Endothelial cell of umbilical vein (primary cell): ENCODE measurements around the gene DACT3. TPM values are rescaled to one million over a fixed set of nuclear protein-coding genes. Genes with fewer than 3 reads are reported as not detected.
A peak's percentile ranks its signal among the peaks of the same experiment; 100 is the strongest.

Experiments used
- Bru-seq: library from RNA; stranded (reverse); fragments of 400-500 nt; gene quantifications from one replicate; lab custom pipeline; 2021; lab: Mats Ljungman, UMichigan
- BruChase-seq, 2 experiments: library from RNA; stranded (reverse); fragments of 400-500 nt; gene quantifications; one replicate each; lab custom pipeline; 2021; lab: Mats Ljungman, UMichigan
- BruUV-seq: library from RNA; stranded (reverse); fragments of 400-500 nt; replicated peaks from 2 replicates; lab custom pipeline; 2021; lab: Mats Ljungman, UMichigan
- CTCF ChIA-PET: fragments of 300-600, 350-600 bp; sonication (Branson Sonifier 250); formaldehyde crosslinking; loops from one replicate; lab custom pipeline; 2021; ENCODE audit warnings: antibody characterized with exemption, inconsistent platforms; lab: Charles Lee
- POLR2A ChIA-PET: fragments of 300-600, 350-600 bp; sonication (Branson Sonifier 250); formaldehyde crosslinking; loops from one replicate; lab custom pipeline; 2021; ENCODE audit warnings: antibody characterized with exemption, inconsistent platforms; lab: Charles Lee
- DNase-seq: peaks from one replicate; pipeline ENCODE4 v3.0.0-alpha.2; 2011; ENCODE audit warnings: low read depth, low spot score
- FAIRE-seq: peaks from 2 replicates; lab custom pipeline; 2011; peaks lifted over from hg19 to GRCh38; lab: Jason Lieb, UNC
- H2AFZ ChIP-seq: 2 replicates; pipeline ENCODE4 v1.6.0; 2012; ENCODE audit warnings: low read depth, low read length, control low read depth, inconsistent platforms
- H3K27ac ChIP-seq: 2 replicates; pipeline ENCODE4 v1.5.1; 2011; ENCODE audit warnings: low read depth, mild to moderate bottlenecking, control low read depth, low read length, moderate library complexity; ENCODE audit not compliant: insufficient read depth
- H3K27me3 ChIP-seq, 2 experiments: 2 replicates each; pipeline versions ENCODE4 v1.6.0 to v1.6.1; 2011; ENCODE audit warnings: low read length in 2 of 2, mixed read lengths in 1 of 2; ENCODE audit not compliant: control insufficient read depth in 2 of 2, insufficient read depth in 2 of 2
- H3K36me3 ChIP-seq, 2 experiments: 2 replicates in 1 of 2; 3 replicates in 1 of 2; pipeline ENCODE4 v1.5.1; 2011; ENCODE audit warnings: low read length in 2 of 2, mild to moderate bottlenecking in 1 of 2, moderate library complexity in 1 of 2; ENCODE audit not compliant: control insufficient read depth in 2 of 2, insufficient read depth in 2 of 2; ENCODE audit errors: extremely low read depth in 1 of 2
- H3K4me1 ChIP-seq: 3 replicates; pipeline ENCODE4 v1.5.1; 2011; ENCODE audit warnings: mild to moderate bottlenecking, low read length; ENCODE audit not compliant: control insufficient read depth, insufficient read depth; ENCODE audit errors: extremely low read depth
- H3K4me2 ChIP-seq: 2 replicates; pipeline ENCODE4 v1.6.1; 2011; ENCODE audit warnings: low read length, control low read depth, mixed read lengths; ENCODE audit not compliant: insufficient read depth
- H3K4me3 ChIP-seq, 3 experiments: fragments of 200-600 bp in 1 of 3; sonication (generic), shearing (Covaris generic) in 1 of 3; replicated peaks in 1 of 3; 2 replicates each; pipeline ENCODE4 v1.5.1; 2011 to 2016; ENCODE audit warnings: control low read depth in 3 of 3, low read length in 3 of 3, mild to moderate bottlenecking in 2 of 3, inconsistent platforms in 1 of 3, low read depth in 1 of 3, moderate library complexity in 1 of 3; ENCODE audit not compliant: insufficient read depth in 1 of 3
- H3K79me2 ChIP-seq: 2 replicates; pipeline ENCODE4 v1.6.0; 2012; ENCODE audit warnings: low read length, inconsistent platforms; ENCODE audit not compliant: control insufficient read depth, insufficient read depth
- H3K9ac ChIP-seq: replicated peaks from 2 replicates; pipeline ENCODE3; 2011; ENCODE audit warnings: low read length, control low read depth; ENCODE audit not compliant: insufficient read depth; ENCODE audit errors: extremely low read depth
- H3K9me1 ChIP-seq: replicated peaks from 3 replicates; pipeline ENCODE4 v1.6.0; 2011; ENCODE audit warnings: mild to moderate bottlenecking, low read length; ENCODE audit not compliant: control insufficient read depth, insufficient read depth; ENCODE audit errors: extremely low read depth
- H3K9me3 ChIP-seq: replicated peaks from 2 replicates; pipeline ENCODE4 v1.5.1; 2012; ENCODE audit warnings: low read length, inconsistent platforms; ENCODE audit not compliant: control insufficient read depth, insufficient read depth
- H4K20me1 ChIP-seq: replicated peaks from 2 replicates; pipeline ENCODE3; 2011; ENCODE audit warnings: mild to moderate bottlenecking, low read length; ENCODE audit not compliant: control insufficient read depth, insufficient read depth; ENCODE audit errors: extremely low read depth
- JUN ChIP-seq: IDR thresholded peaks from 2 replicates; pipeline ENCODE4 v1.6.1; 2011; ENCODE audit warnings: borderline replicate concordance, low read depth; ENCODE audit not compliant: insufficient read length, insufficient read depth
- dilution Hi-C: fragments of 300-500 bp; cut with MboI; formaldehyde crosslinking; loops from one replicate; pipeline ENCODE4 v1.15.0; 2019; ENCODE audit warnings: low sequenced_read_pairs; ENCODE audit not compliant: extremely low pct_ligation_motif_present
- intact Hi-C: fragments of 100-400 bp; cut with micrococcal nuclease; formaldehyde crosslinking; loops from one replicate; pipeline ENCODE4 v1.10.0; 2022
- long read RNA-seq: library from polyadenylated mRNA; stranded (forward); transcript quantifications from one replicate; pipeline ENCODE4 v2.0.0, GENCODE V29; 2021
- polyA minus RNA-seq, 3 experiments: library from RNA; depleted of rRNA, polyadenylated mRNA; stranded (reverse); fragments of >200 nt; gene quantifications; 1 replicate in 1 of 3; 2 replicates in 2 of 3; pipeline ENCODE4 v1.2.3, GENCODE V29; 2011
- polyA plus RNA-seq, 4 experiments: library from polyadenylated mRNA; depleted of rRNA in 3 of 4; stranded (reverse) in 3 of 4; unstranded in 1 of 4; fragments of >200 nt; gene quantifications; 2 replicates each; pipeline versions ENCODE4 v1.2.1 to v1.2.3, GENCODE V29; 2011 to 2012; ENCODE audit warnings: missing spikeins in 1 of 4
- total RNA-seq: library from RNA; stranded (reverse); gene quantifications from 2 replicates; pipeline ENCODE4 v1.2.3, GENCODE V29; 2021
- TF ChIP-seq, protein P1 (sequence below): IDR thresholded peaks from 2 replicates; pipeline ENCODE4 v1.6.1; 2011; ENCODE audit not compliant: insufficient read depth, insufficient read length

DACT3 gene, protein sequence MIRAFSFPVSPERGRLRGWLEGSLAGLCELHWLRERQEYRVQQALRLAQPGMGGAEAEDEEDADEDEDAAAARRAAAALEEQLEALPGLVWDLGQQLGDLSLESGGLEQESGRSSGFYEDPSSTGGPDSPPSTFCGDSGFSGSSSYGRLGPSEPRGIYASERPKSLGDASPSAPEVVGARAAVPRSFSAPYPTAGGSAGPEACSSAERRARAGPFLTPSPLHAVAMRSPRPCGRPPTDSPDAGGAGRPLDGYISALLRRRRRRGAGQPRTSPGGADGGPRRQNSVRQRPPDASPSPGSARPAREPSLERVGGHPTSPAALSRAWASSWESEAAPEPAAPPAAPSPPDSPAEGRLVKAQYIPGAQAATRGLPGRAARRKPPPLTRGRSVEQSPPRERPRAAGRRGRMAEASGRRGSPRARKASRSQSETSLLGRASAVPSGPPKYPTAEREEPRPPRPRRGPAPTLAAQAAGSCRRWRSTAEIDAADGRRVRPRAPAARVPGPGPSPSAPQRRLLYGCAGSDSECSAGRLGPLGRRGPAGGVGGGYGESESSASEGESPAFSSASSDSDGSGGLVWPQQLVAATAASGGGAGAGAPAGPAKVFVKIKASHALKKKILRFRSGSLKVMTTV
- total RNA-seq = 0.22 and 0.65 TPM in 2 replicates
- 0.76 and 0.83 TPM in 2 replicates for polyA plus RNA-seq
- 0.39 TPM in 2 replicates for polyA plus RNA-seq (2011; cell fraction: cytosol; rRNA removed)
- polyA plus RNA-seq (2011; cell fraction: nucleus; rRNA removed) = 0.39 and 0.55 TPM in 2 replicates
- polyA plus RNA-seq (2012) = 0.37 and 0.90 TPM in 2 replicates
- 0.41 and 0.49 TPM in 2 replicates for polyA minus RNA-seq
- not detected for polyA minus RNA-seq (2011; cell fraction: cytosol; rRNA and poly(A)+ RNA removed)
- polyA minus RNA-seq (2011; cell fraction: nucleus; rRNA and poly(A)+ RNA removed) = 0.19 and 0.29 TPM in 2 replicates
- Bru-seq, nascent RNA = percentile 20 among the genes with signal in this experiment
- BruChase-seq, experiment 1, labeled RNA remaining after a 6-hour chase = percentile 35 among the genes with signal in this experiment
- percentile 30 among the genes with signal in this experiment for BruChase-seq, experiment 2, labeled RNA remaining after a 2-hour chase
- long read RNA-seq, partial matches to known transcripts = 0 of 1 reads
- long read RNA-seq, other reads (novel, unspliced or antisense) = 0 of 1 reads

DNA sequence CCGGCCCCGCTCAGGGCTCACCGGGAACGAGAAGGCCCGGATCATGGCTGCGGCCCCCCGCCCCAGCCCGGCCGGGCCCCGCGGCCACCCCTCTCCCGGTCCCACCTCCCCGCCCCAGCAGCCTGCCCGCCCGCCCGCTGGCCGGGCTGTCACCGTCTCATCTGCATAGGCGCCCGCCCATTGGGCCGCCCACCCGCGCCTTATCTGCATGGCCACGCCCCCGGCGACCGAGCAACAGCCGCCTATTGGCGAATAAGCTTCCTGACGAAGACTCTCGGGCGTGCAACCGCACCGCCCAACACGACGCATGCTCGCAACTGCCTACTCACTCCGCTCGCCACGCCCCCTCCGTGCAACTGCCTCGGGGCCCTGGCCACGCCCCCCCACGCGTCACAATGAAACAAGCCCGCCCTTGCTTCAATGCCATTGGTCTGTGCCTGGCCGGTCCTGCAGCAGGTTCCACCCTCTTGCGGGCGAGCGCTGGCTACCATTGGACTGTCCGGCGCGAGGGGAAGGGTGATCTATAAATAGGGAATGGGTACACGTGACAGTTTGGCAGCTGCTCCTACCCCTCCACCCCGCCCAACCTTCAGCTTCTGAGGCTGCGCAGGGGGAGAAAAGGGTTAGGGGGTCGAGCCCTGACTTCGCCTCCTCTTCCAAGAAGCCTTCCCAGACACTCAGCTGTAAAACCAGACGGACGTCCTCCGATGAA is at the start of gene DACT3:
TSS of gene DACT3 (minus strand) at position 163 of the 712 bp plus-strand sequence. CDS start at position 45, 118 bp downstream.
- TF ChIP-seq JUN = no peak
- TF ChIP-seq, protein P1, sequence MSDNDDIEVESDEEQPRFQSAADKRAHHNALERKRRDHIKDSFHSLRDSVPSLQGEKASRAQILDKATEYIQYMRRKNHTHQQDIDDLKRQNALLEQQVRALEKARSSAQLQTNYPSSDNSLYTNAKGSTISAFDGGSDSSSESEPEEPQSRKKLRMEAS = peak; percentile 81
- H3K9me1 ChIP-seq = no peaks in the 10 kb centered on the region
- H3K27ac ChIP-seq = peak within 1 kb of the TSS; percentile 34
- H3K9ac ChIP-seq = peak within 1 kb of the TSS; percentile 51
- FAIRE-seq (peak; percentile 100), DNase-seq (peak; percentile 100)
- peak within 1 kb of the TSS; percentile 29 to 57 (median 33) for H3K4me3 ChIP-seq
- no TSS peak for BruUV-seq
- H3K4me2 ChIP-seq = peak within 1 kb of the TSS; percentile 79
- H3K9me3 ChIP-seq = no peaks in the 10 kb centered on the region
- ChIA-PET POLR2A (interaction anchor here (0.7 to 1.9 kb wide), 7 partner anchors 36 to 868 kb away, joined by 3 to 8 read pairs (median 4); partner anchors contain the start of genes PTGIR and SLC1A5), CTCF (interaction anchor here (0.6 to 7.9 kb wide), 22 partner anchors 9 to 132 kb away, joined by 3 to 422 read pairs (median 10); partner anchors contain the start of genes CALM3 and GNG8)
- peaks cover 13 to 22% of the 10 kb centered on the region in 2 experiments for H3K27me3 ChIP-seq
- H4K20me1 ChIP-seq = no peaks in the 10 kb centered on the region
- intact Hi-C loops (loop anchor here (1.0 to 2.0 kb wide), 2 partner anchors 27 to 54 kb away; no protein-coding TSS in a partner anchor), dilution Hi-C loops (no loop called here)
- no peaks in the 10 kb centered on the region for H3K79me2 ChIP-seq
- H3K4me1 ChIP-seq = peaks cover 14% of the 10 kb centered on the region
- no peaks in the 10 kb centered on the region for H3K36me3 ChIP-seq
- H2AFZ ChIP-seq = peak within 1 kb of the TSS; percentile 76
